DND-41 (cell line): ENCODE results near the gene SNCB.

Experiments used
- CTCF ChIP-seq: IDR thresholded peaks from 2 replicates; pipeline ENCODE4 v1.5.1; 2012; ENCODE audit warnings: borderline replicate concordance, low read length, moderate library complexity, mild to moderate bottlenecking; ENCODE audit not compliant: poor library complexity, severe bottlenecking; ENCODE audit errors: extremely low read depth
- EZH2 ChIP-seq: IDR thresholded peaks from 3 replicates; pipeline ENCODE4 v1.6.1; 2012; ENCODE audit warnings: borderline replicate concordance, low read depth, mild to moderate bottlenecking, moderate library complexity, low read length, inconsistent platforms; ENCODE audit not compliant: severe bottlenecking

GRCh38 chr5:176660860-176661641, 30.7 kb upstream of the SNCB start:
- TF ChIP-seq CTCF: peak; percentile 90
- no peak for TF ChIP-seq EZH2
